HEK293 (cell line): ENCODE data around the gene NPPA.

Experiments
- CTCF ChIP-seq: fragments of 450-650 bp; formaldehyde crosslinking; IDR thresholded peaks from 2 replicates; pipeline ENCODE4 v1.5.1; 2016; ENCODE audit warnings: missing biosample characterization, missing genetic modification characterization
- MYNN ChIP-seq: fragments of 450-650 bp; formaldehyde crosslinking; IDR thresholded peaks from 2 replicates; pipeline ENCODE4 v1.5.1; 2016; ENCODE audit warnings: missing biosample characterization, missing genetic modification characterization, borderline replicate concordance
- PRDM1 ChIP-seq: fragments of 450-650 bp; formaldehyde crosslinking; IDR thresholded peaks from 2 replicates; pipeline ENCODE4; 2016; ENCODE audit warnings: missing biosample characterization, missing genetic modification characterization
- RBAK ChIP-seq: fragments of 450-650 bp; formaldehyde crosslinking; IDR thresholded peaks from 2 replicates; pipeline ENCODE4 v1.5.1; 2016; ENCODE audit warnings: missing biosample characterization, missing genetic modification characterization
- ZNF19 ChIP-seq: fragments of 450-650 bp; formaldehyde crosslinking; IDR thresholded peaks from 2 replicates; pipeline ENCODE4; 2016; ENCODE audit warnings: missing biosample characterization, missing genetic modification characterization, low read depth
- ZNF302 ChIP-seq: fragments of 450-650 bp; formaldehyde crosslinking; IDR thresholded peaks from 2 replicates; pipeline ENCODE4 v1.5.1; 2016; ENCODE audit warnings: missing biosample characterization, missing genetic modification characterization, low read depth
- TF ChIP-seq, protein P1 (sequence below): fragments of 450-650 bp; formaldehyde crosslinking; IDR thresholded peaks from 2 replicates; pipeline ENCODE4 v1.5.1; 2016; ENCODE audit warnings: missing biosample characterization, missing genetic modification characterization

GRCh38 chr1:11828511-11828910 lies 19.1 kb downstream of the NPPA start:
- TF ChIP-seq CTCF (tag by site-specific recombination) (no peak), MYNN (no peak), ZNF19 (no peak), ZNF302 (no peak), RBAK (no peak), PRDM1 (tag by site-specific recombination) (no peak)
- TF ChIP-seq, protein P1, sequence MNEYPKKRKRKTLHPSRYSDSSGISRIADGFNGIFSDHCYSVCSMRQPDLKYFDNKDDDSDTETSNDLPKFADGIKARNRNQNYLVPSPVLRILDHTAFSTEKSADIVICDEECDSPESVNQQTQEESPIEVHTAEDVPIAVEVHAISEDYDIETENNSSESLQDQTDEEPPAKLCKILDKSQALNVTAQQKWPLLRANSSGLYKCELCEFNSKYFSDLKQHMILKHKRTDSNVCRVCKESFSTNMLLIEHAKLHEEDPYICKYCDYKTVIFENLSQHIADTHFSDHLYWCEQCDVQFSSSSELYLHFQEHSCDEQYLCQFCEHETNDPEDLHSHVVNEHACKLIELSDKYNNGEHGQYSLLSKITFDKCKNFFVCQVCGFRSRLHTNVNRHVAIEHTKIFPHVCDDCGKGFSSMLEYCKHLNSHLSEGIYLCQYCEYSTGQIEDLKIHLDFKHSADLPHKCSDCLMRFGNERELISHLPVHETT (tag by site-specific recombination): no peak
